ENCODE data around the gene CAMK2D. TPM values are rescaled to one million over a fixed set of nuclear protein-coding genes. Genes with fewer than 3 reads are reported as not detected.

The CAMK2D gene
- polyA plus RNA-seq, 2 of the 4 experiments (the other 2 are of a cell fraction) = 19.1 to 59.9 TPM

DNA sequence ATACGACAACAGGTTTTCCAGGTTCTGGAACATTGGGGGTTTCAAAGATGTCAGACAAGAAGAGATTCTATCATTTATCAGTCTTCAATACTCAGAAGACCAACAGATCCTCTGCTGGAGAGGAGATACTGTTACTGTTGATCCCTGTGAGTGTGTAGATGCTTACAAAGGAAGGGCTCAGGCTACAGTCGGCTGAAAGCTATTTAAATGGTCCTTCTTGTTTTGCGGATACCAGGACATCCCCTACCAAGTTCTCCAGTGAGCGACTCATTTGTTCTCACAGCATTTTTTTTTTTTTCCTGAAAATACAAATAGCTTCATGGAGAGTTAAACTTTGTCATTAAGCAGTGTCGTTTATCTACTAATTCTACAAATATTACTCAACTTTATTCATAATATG lies 201.6 kb downstream of the CAMK2D start:
- H3K9me3 ChIP-seq = no peaks in the 10 kb centered on the region
- POLR2A ChIA-PET = no interaction called here
- no peak overlapping the region for H3K27ac ChIP-seq
- no peak for ATAC-seq
- H3K4me1 ChIP-seq = peaks cover 12% of the 10 kb centered on the region; the same call in 2 of the 3 replicates
- no peak for DNase-seq (ENCODE audit: low read depth in 1 of 2, low spot score in 1 of 2)
- no peak overlapping the region for H3K4me3 ChIP-seq
- no peak for FAIRE-seq
- 95% methylated on average over 5 of the region's 5 CpGs for WGBS (ENCODE audit: missing lambda C conversion rate)
- CTCF ChIA-PET = interaction anchor here (1.8 kb wide), 1 partner anchor 12 kb away, joined by 8 read pairs; no protein-coding TSS in a partner anchor
- H3K4me2 ChIP-seq = no peak overlapping the region
- no peak for TF ChIP-seq CHD4 (IDR thresholded peaks at IDR 0.05; ENCODE audit: borderline replicate concordance)
- no peak for TF ChIP-seq ZSCAN20 (CRISPR knock-in tag; IDR thresholded peaks at IDR 0.05)

- DNase-seq (ENCODE audit: low read depth in 1 of 2, low spot score in 1 of 2) = no peak
- WGBS (ENCODE audit: missing lambda C conversion rate) = 83% methylated on average over 4 of the region's 4 CpGs
- ChIA-PET POLR2A (no interaction called here), CTCF (interaction anchor here (1.0 to 1.9 kb wide), 3 partner anchors 8 to 822 kb away, joined by 3 to 8 read pairs (median 4); no protein-coding TSS in a partner anchor)
- Histone ChIP-seq H3K4me3 (no peak overlapping the region), H3K4me2 (no peak overlapping the region), H3K4me1 (peaks cover 6% of the 10 kb centered on the region; the same call in 2 of the 3 replicates), H3K9me3 (no peaks in the 10 kb centered on the region), H3K27ac (no peak overlapping the region)
- TF ChIP-seq GATA3 (IDR thresholded peaks at IDR 0.05; ENCODE audit: borderline replicate concordance) = no peak
- TF ChIP-seq JUNB (IDR thresholded peaks at IDR 0.05) = no peak
- no peak for TF ChIP-seq RARB (CRISPR knock-in tag; IDR thresholded peaks at IDR 0.05)
- no peak for TF ChIP-seq CBX8 (IDR thresholded peaks at IDR 0.05)
- TF ChIP-seq HOXB5 (CRISPR knock-in tag; IDR thresholded peaks at IDR 0.05) = no peak
- no peak for TF ChIP-seq EP300 (IDR thresholded peaks at IDR 0.05)
- no peak for TF ChIP-seq RNF2 (IDR thresholded peaks at IDR 0.05; ENCODE audit: borderline replicate concordance, low read depth)
- no peak for TF ChIP-seq ELK1 (IDR thresholded peaks at IDR 0.05; ENCODE audit: low read depth, low read length)
- TF ChIP-seq CTCF (IDR thresholded peaks at IDR 0.05) = no peak
- no peak for TF ChIP-seq HEYL (CRISPR knock-in tag; IDR thresholded peaks at IDR 0.05)
- TF ChIP-seq PHF8 (IDR thresholded peaks at IDR 0.05; ENCODE audit: borderline replicate concordance, low read depth) = no peak
- TF ChIP-seq, protein P1, sequence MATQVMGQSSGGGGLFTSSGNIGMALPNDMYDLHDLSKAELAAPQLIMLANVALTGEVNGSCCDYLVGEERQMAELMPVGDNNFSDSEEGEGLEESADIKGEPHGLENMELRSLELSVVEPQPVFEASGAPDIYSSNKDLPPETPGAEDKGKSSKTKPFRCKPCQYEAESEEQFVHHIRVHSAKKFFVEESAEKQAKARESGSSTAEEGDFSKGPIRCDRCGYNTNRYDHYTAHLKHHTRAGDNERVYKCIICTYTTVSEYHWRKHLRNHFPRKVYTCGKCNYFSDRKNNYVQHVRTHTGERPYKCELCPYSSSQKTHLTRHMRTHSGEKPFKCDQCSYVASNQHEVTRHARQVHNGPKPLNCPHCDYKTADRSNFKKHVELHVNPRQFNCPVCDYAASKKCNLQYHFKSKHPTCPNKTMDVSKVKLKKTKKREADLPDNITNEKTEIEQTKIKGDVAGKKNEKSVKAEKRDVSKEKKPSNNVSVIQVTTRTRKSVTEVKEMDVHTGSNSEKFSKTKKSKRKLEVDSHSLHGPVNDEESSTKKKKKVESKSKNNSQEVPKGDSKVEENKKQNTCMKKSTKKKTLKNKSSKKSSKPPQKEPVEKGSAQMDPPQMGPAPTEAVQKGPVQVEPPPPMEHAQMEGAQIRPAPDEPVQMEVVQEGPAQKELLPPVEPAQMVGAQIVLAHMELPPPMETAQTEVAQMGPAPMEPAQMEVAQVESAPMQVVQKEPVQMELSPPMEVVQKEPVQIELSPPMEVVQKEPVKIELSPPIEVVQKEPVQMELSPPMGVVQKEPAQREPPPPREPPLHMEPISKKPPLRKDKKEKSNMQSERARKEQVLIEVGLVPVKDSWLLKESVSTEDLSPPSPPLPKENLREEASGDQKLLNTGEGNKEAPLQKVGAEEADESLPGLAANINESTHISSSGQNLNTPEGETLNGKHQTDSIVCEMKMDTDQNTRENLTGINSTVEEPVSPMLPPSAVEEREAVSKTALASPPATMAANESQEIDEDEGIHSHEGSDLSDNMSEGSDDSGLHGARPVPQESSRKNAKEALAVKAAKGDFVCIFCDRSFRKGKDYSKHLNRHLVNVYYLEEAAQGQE (IDR thresholded peaks at IDR 0.05) = no peak
- no peak for ATAC-seq
- FAIRE-seq = no peak
Observed at GRCh38 chr4:113556382-113557134, 205.0 kb downstream of the CAMK2D start.

GRCh38 chr4:113555868-113556267 lies 205.7 kb downstream of the CAMK2D start:
- FAIRE-seq = no peak
- no peak for ATAC-seq
- ChIA-PET CTCF (interaction anchor here (1.6 kb wide), 1 partner anchor 823 kb away, joined by 4 read pairs; no protein-coding TSS in a partner anchor), POLR2A (no interaction called here)
- 91% methylated on average over 5 of the region's 5 CpGs for WGBS (ENCODE audit: missing lambda C conversion rate)
- Histone ChIP-seq H3K4me3 (no peak overlapping the region), H3K27ac (no peak overlapping the region), H3K4me2 (no peak overlapping the region), H3K9me3 (no peaks in the 10 kb centered on the region), H3K4me1 (no peaks in the 10 kb centered on the region; the same call in 2 of the 3 replicates)
- no peak for DNase-seq (ENCODE audit: low read depth in 1 of 2, low spot score in 1 of 2)
- TF ChIP-seq FOXS1 (CRISPR knock-in tag; IDR thresholded peaks at IDR 0.05) = no peak
- TF ChIP-seq, protein P2, sequence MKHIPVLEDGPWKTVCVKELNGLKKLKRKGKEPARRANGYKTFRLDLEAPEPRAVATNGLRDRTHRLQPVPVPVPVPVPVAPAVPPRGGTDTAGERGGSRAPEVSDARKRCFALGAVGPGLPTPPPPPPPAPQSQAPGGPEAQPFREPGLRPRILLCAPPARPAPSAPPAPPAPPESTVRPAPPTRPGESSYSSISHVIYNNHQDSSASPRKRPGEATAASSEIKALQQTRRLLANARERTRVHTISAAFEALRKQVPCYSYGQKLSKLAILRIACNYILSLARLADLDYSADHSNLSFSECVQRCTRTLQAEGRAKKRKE (CRISPR knock-in tag; IDR thresholded peaks at IDR 0.05; ENCODE audit: low read depth) = no peak
- TF ChIP-seq HOXA7 (CRISPR knock-in tag; IDR thresholded peaks at IDR 0.05) = no peak
- TF ChIP-seq TP53 (CRISPR knock-in tag; IDR thresholded peaks at IDR 0.05) = no peak
- TF ChIP-seq, protein P3, sequence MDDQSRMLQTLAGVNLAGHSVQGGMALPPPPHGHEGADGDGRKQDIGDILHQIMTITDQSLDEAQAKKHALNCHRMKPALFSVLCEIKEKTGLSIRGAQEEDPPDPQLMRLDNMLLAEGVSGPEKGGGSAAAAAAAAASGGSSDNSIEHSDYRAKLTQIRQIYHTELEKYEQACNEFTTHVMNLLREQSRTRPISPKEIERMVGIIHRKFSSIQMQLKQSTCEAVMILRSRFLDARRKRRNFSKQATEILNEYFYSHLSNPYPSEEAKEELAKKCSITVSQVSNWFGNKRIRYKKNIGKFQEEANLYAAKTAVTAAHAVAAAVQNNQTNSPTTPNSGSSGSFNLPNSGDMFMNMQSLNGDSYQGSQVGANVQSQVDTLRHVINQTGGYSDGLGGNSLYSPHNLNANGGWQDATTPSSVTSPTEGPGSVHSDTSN (IDR thresholded peaks at IDR 0.05) = no peak
- no peak for TF ChIP-seq MYC (IDR thresholded peaks at IDR 0.05; ENCODE audit: borderline replicate concordance, low read length)
- TF ChIP-seq KDM1A (IDR thresholded peaks at IDR 0.05; ENCODE audit: low read depth) = no peak
- TF ChIP-seq ZC3H11A (IDR thresholded peaks at IDR 0.05) = no peak

All from A549 (cell line).